H1 (cell line): ENCODE data around the gene ADAMTS16. TPM values are rescaled to one million over a fixed set of nuclear protein-coding genes. Genes with fewer than 3 reads are reported as not detected.

Source experiments
- BRCA1 ChIP-seq: IDR thresholded peaks from 2 replicates; pipeline ENCODE4 v1.6.1; 2012; ENCODE audit warnings: low read depth, low read length, improper control_type of control experiment
- CBX5 ChIP-seq: fragments of 300-800, 300-1000 bp; sonication (generic); IDR thresholded peaks from 2 replicates; pipeline ENCODE4 v1.7.1; 2016; ENCODE audit warnings: antibody characterized with exemption, low read length, low read depth
- EGR1 ChIP-seq: IDR thresholded peaks from 2 replicates; pipeline ENCODE4 v1.6.1; 2011; ENCODE audit warnings: low read depth, low read length, borderline replicate concordance
- FOSL1 ChIP-seq: IDR thresholded peaks from 2 replicates; pipeline ENCODE4 v1.6.1; 2011; ENCODE audit warnings: mild to moderate bottlenecking, low read depth, low read length, moderate library complexity; ENCODE audit not compliant: insufficient read depth
- SIRT6 ChIP-seq: IDR thresholded peaks from one replicate; pipeline ENCODE4 v1.7.1; 2012; ENCODE audit warnings: low read length, inconsistent platforms
- SP1 ChIP-seq: IDR thresholded peaks from 2 replicates; pipeline ENCODE4 v1.6.1; 2011; ENCODE audit warnings: low read depth, low read length
- SUZ12 ChIP-seq: fragments of 200-600 bp; sonication (generic); IDR thresholded peaks from 2 replicates; pipeline ENCODE4 v1.6.1; 2012; ENCODE audit warnings: mild to moderate bottlenecking, inconsistent platforms, low read length, moderate library complexity, mixed read lengths
- TCF12 ChIP-seq: IDR thresholded peaks from 2 replicates; pipeline ENCODE4 v1.6.1; 2011; ENCODE audit warnings: low read depth, mild to moderate bottlenecking, low read length
- polyA plus RNA-seq, 7 experiments: library from polyadenylated mRNA; depleted of rRNA in 3 of 7; stranded (reverse) in 5 of 7; unstranded in 2 of 7; fragments of >200 nt in 5 of 7; fragments of 200-250 nt in 2 of 7; gene quantifications; 1 replicate in 5 of 7; 2 replicates in 1 of 7; 4 replicates in 1 of 7; pipeline versions ENCODE4 v1.2.1 to v1.2.3, GENCODE V29; 2011 to 2013; ENCODE audit warnings: missing spikeins in 2 of 7, mixed read lengths in 2 of 7
- total RNA-seq: library from RNA; stranded (reverse); fragmentation: NEBNext Ultra II Directional; extraction: Animal tissue kit (Norgen Biotek cat#: 25700); gene quantifications from 2 replicates; pipeline ENCODE4 v1.2.1, GENCODE V29; 2021

ADAMTS16 gene
- total and polyA plus RNA-seq, 2 of the 8 experiments (the other 6 are each of a cell fraction or from before 2014, with no cell fraction given): 3.7 to 16.0 TPM

DNA sequence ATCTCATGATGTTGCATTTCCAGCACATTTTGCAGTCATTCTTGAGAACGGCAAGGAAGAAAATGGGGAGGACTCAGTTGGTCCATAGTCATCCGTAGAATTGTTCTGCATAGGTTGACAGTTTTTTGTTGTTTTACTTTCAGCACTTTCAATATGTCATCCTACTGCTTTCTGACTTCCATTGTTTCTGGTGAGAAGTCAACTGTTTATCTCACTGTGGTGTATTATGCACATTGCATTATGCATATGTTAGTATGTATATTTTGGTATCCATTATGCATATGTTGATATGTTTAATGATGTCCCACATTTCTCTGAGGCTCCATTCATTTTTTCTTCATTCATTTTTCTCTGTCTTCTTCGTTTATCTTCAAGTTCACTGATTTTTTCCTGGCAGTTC, 10.5 kb downstream of the ADAMTS16 start (continued):
- TF ChIP-seq TCF12: no peak
- no peak for TF ChIP-seq SUZ12
- no peak for TF ChIP-seq SP1
- no peak for TF ChIP-seq CBX5
- TF ChIP-seq EGR1: no peak
- no peak for TF ChIP-seq BRCA1
- no peak for TF ChIP-seq SIRT6
- no peak for TF ChIP-seq FOSL1
